HepG2 (cell line): ENCODE measurements around the gene KBTBD3. TPM values are rescaled to one million over a fixed set of nuclear protein-coding genes. Genes with fewer than 3 reads are reported as not detected.

ENCODE experiments used
- ATAC-seq: fragments of 200-7000 bp; cut with Tn5 transposase; 3 replicates; pipeline ENCODE4 v1.9.1; 2020; ENCODE audit warnings: mild to moderate bottlenecking, moderate library complexity
- BruUV-seq: library from RNA; stranded (reverse); fragments of 400-500 nt; replicated peaks from 2 replicates; lab custom pipeline; 2021; lab: Mats Ljungman, UMichigan
- CTCF ChIA-PET: fragments of 300-600 bp; formaldehyde crosslinking; extraction: SDS; loops from one replicate; lab custom pipeline; 2021; ENCODE audit warnings: low total read pairs, inconsistent platforms, low intra/inter-chr PET ratio; lab: Yijun Ruan, JAX
- POLR2A ChIA-PET: fragments of 350-600 bp; sonication (Branson Sonifier 250); formaldehyde crosslinking; loops from one replicate; lab custom pipeline; 2020; ENCODE audit warnings: antibody characterized with exemption, inconsistent platforms; lab: Yijun Ruan, JAX
- DNase-seq: peaks from one replicate; pipeline ENCODE4 v3.0.0-alpha.2; 2015; ENCODE audit warnings: low spot score
- FAIRE-seq: peaks from 3 replicates; lab custom pipeline; 2011; peaks lifted over from hg19 to GRCh38; lab: Jason Lieb, UNC
- H2AFZ ChIP-seq: one replicate; pipeline ENCODE4 v1.6.1; 2011; ENCODE audit warnings: low read length, inconsistent platforms
- H3K27ac ChIP-seq: fragments of 300-600 bp; 3 replicates; pipeline ENCODE4 v1.8.0; 2011; ENCODE audit warnings: mixed run types, mild to moderate bottlenecking, mixed read lengths, low read length, inconsistent platforms; ENCODE audit not compliant: insufficient read depth; ENCODE audit errors: extremely low read length
- H3K27me3 ChIP-seq, 2 experiments: fragments of 200-600 bp in 1 of 2; 2 replicates in 1 of 2; 3 replicates in 1 of 2; pipeline versions ENCODE4 v1.6.0 to v1.8.0; 2011; ENCODE audit warnings: low read length in 2 of 2, mild to moderate bottlenecking in 2 of 2, moderate library complexity in 2 of 2, inconsistent platforms in 1 of 2; ENCODE audit not compliant: insufficient read depth in 2 of 2, control insufficient read depth in 1 of 2
- H3K36me3 ChIP-seq, 2 experiments: fragments of 200-600 bp in 1 of 2; replicated peaks in 1 of 2; 2 replicates in 1 of 2; 3 replicates in 1 of 2; pipeline versions ENCODE4 v1.5.1 to v1.8.0; 2011; ENCODE audit warnings: low read length in 2 of 2, inconsistent platforms in 1 of 2; ENCODE audit not compliant: insufficient read depth in 2 of 2, control insufficient read depth in 1 of 2
- H3K4me1 ChIP-seq: 2 replicates; pipeline ENCODE4 v1.5.1; 2012; ENCODE audit warnings: low read length, inconsistent platforms; ENCODE audit not compliant: insufficient read depth
- H3K4me2 ChIP-seq: 2 replicates; pipeline ENCODE4 v1.6.0; 2011; ENCODE audit warnings: low read depth, low read length, inconsistent platforms
- H3K4me3 ChIP-seq, 3 experiments: fragments of 200-600 bp in 1 of 3; sonication (generic), shearing (Covaris generic) in 1 of 3; replicated peaks in 1 of 3; 2 replicates each; pipeline ENCODE4 v1.5.1; 2011 to 2016; ENCODE audit warnings: low read length in 3 of 3, inconsistent platforms in 2 of 3, low read depth in 2 of 3, mild to moderate bottlenecking in 2 of 3, control low read depth in 1 of 3, mixed read lengths in 1 of 3; ENCODE audit not compliant: insufficient read depth in 1 of 3
- H3K79me2 ChIP-seq: one replicate; pipeline ENCODE4 v1.6.1; 2011; ENCODE audit warnings: low read length, inconsistent platforms; ENCODE audit not compliant: insufficient read depth
- H3K9ac ChIP-seq: 2 replicates; pipeline ENCODE4 v1.6.0; 2011; ENCODE audit warnings: mild to moderate bottlenecking, low read depth, low read length, inconsistent platforms; ENCODE audit not compliant: insufficient read depth
- H3K9me3 ChIP-seq: 2 replicates; pipeline ENCODE4 v1.5.1; 2012; ENCODE audit warnings: mild to moderate bottlenecking, low read length
- H4K20me1 ChIP-seq: 2 replicates; pipeline ENCODE4 v1.6.0; 2011; ENCODE audit warnings: inconsistent platforms, mild to moderate bottlenecking, low read length, moderate library complexity; ENCODE audit not compliant: insufficient read depth
- HOXA9 ChIP-seq: sonication (generic); formaldehyde crosslinking; IDR thresholded peaks from 2 replicates; pipeline ENCODE4 v1.8.1; 2022; ENCODE audit warnings: missing genetic modification reagents, mild to moderate bottlenecking, moderate library complexity, borderline replicate concordance
- JARID2 ChIP-seq: sonication (generic); formaldehyde crosslinking; IDR thresholded peaks from 2 replicates; pipeline ENCODE4 v1.8.1; 2023; ENCODE audit warnings: missing genetic modification reagents, inconsistent platforms; ENCODE audit not compliant: insufficient replicate concordance
- JUNB ChIP-seq: sonication (generic); formaldehyde crosslinking; IDR thresholded peaks from 2 replicates; pipeline ENCODE4 v1.8.0; 2022; ENCODE audit warnings: missing genetic modification reagents, mild to moderate bottlenecking, borderline replicate concordance
- STAG1 ChIP-seq: sonication (generic); formaldehyde crosslinking; IDR thresholded peaks from 2 replicates; pipeline ENCODE4 v1.4.0; 2020; ENCODE audit warnings: missing genetic modification reagents
- WGBS: methylation state at CpG from one replicate; pipeline ENCODE4 v1.1.6; 2017; ENCODE audit warnings: low lambda C conversion rate; 5-methylcytosine and 5-hydroxymethylcytosine counted together
- in situ Hi-C: cut with HindIII; loops from 2 replicates; pipeline ENCODE4 v1.10.0; 2017; ENCODE audit warnings: low pct_unique_long_range_greater_than_20kb; ENCODE audit not compliant: extremely low pct_ligation_motif_present
- intact Hi-C: fragments of 100-400 bp; cut with micrococcal nuclease; formaldehyde crosslinking; loops from one replicate; pipeline ENCODE4 v1.10.0; 2022; ENCODE audit not compliant: unreplicated experiment
- polyA plus RNA-seq, 8 experiments: library from polyadenylated mRNA; depleted of rRNA in 3 of 8; stranded (reverse) in 7 of 8; unstranded in 1 of 8; fragments of >200 nt; fragmentation: Illumina TruSeq in 4 of 8; extraction: Trizol in 4 of 8; gene quantifications; 2 replicates each; pipeline versions ENCODE4 v1.2.1 to v1.2.3, GENCODE V29; 2011 to 2016; ENCODE audit warnings: low read depth in 4 of 8, missing spikeins in 1 of 8, mixed read lengths in 1 of 8; ENCODE audit not compliant: insufficient read depth in 1 of 8
- total RNA-seq, 5 experiments: library from RNA; depleted of rRNA; stranded (reverse); fragments of >200 nt; fragmentation: Illumina TruSeq; extraction: Trizol; gene quantifications; 2 replicates each; pipeline ENCODE4 v1.2.3, GENCODE V29; 2016; ENCODE audit warnings: low read depth in 1 of 5
- TF ChIP-seq, protein P1 (sequence below): sonication (generic); formaldehyde crosslinking; IDR thresholded peaks from 2 replicates; pipeline ENCODE4 v1.4.0; 2020; ENCODE audit warnings: mild to moderate bottlenecking, missing genetic modification reagents
- TF ChIP-seq, protein P2 (sequence below): sonication (generic); formaldehyde crosslinking; IDR thresholded peaks from 2 replicates; pipeline ENCODE4 v1.4.0; 2020; ENCODE audit warnings: missing genetic modification reagents

The KBTBD3 gene
- total and polyA plus RNA-seq, 2 of the 13 experiments (the other 11 are each of a cell fraction or from before 2014, with no cell fraction given), result 1.8 to 7.4 TPM

DNA sequence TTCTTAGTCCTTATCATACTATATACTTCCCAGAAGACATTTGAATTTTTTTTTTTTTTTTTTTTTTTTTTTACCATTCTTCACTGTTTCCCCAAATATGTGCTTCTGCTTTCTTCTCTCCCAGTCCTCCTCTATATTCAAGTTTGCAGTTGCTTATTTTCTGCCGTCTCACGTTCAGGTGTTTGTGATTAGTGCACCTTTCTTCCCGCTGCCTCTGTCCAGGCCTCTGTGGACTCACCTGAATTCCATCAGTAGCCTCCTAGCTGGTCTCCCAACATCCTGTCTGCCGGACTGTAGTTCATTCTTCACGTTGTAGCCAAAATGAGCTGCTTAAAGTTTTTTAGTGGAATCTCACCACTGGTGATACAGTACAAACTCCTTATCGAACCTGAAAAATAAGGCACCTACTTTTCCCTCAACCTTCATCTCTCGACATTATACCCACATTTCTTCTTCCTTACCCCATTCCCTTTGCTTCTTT lies 54.3 kb downstream of the KBTBD3 start:
- no peaks in the 10 kb centered on the region for H3K36me3 ChIP-seq
- H3K27me3 ChIP-seq, result no peaks in the 10 kb centered on the region
- CTCF ChIA-PET, result no interaction called here
- no peak for ATAC-seq
- no peaks in the 10 kb centered on the region for H3K9me3 ChIP-seq
- peak overlapping the region; percentile 85 for H2AFZ ChIP-seq
- intact Hi-C loops, result loop anchor here (1.0 to 5.0 kb wide), 2 partner anchors 54 to 1061 kb away; partner anchors contain the start of genes AASDHPPT and KBTBD3
- WGBS, result 61% methylated on average over 7 of the region's 7 CpGs
- no peak overlapping the region; the same call in 1 of the 2 replicates for H3K9ac ChIP-seq
- POLR2A ChIA-PET, result interaction anchor here (1.6 kb wide), 1 partner anchor 54 kb away, joined by 9 read pairs; the partner anchor contains the start of genes AASDHPPT and KBTBD3
- TSS peak; percentile 50 for BruUV-seq
- no peak for FAIRE-seq
- in situ Hi-C loops, result loop anchor here (5.0 kb wide), 1 partner anchor 54 kb away; the partner anchor contains the start of genes AASDHPPT and KBTBD3
- DNase-seq, result no peak
- TF ChIP-seq JARID2 (CRISPR knock-in tag) (no peak), STAG1 (CRISPR knock-in tag) (no peak), JUNB (no peak), HOXA9 (CRISPR knock-in tag) (no peak)
- TF ChIP-seq, protein P1, sequence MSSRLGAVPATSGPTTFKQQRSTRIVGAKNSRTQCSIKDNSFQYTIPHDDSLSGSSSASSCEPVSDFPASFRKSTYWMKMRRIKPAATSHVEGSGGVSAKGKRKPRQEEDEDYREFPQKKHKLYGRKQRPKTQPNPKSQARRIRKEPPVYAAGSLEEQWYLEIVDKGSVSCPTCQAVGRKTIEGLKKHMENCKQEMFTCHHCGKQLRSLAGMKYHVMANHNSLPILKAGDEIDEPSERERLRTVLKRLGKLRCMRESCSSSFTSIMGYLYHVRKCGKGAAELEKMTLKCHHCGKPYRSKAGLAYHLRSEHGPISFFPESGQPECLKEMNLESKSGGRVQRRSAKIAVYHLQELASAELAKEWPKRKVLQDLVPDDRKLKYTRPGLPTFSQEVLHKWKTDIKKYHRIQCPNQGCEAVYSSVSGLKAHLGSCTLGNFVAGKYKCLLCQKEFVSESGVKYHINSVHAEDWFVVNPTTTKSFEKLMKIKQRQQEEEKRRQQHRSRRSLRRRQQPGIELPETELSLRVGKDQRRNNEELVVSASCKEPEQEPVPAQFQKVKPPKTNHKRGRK (CRISPR knock-in tag), result 0 out of 2 replicates have a peak, but pooled peaks have one; percentile 34
- TF ChIP-seq, protein P2, sequence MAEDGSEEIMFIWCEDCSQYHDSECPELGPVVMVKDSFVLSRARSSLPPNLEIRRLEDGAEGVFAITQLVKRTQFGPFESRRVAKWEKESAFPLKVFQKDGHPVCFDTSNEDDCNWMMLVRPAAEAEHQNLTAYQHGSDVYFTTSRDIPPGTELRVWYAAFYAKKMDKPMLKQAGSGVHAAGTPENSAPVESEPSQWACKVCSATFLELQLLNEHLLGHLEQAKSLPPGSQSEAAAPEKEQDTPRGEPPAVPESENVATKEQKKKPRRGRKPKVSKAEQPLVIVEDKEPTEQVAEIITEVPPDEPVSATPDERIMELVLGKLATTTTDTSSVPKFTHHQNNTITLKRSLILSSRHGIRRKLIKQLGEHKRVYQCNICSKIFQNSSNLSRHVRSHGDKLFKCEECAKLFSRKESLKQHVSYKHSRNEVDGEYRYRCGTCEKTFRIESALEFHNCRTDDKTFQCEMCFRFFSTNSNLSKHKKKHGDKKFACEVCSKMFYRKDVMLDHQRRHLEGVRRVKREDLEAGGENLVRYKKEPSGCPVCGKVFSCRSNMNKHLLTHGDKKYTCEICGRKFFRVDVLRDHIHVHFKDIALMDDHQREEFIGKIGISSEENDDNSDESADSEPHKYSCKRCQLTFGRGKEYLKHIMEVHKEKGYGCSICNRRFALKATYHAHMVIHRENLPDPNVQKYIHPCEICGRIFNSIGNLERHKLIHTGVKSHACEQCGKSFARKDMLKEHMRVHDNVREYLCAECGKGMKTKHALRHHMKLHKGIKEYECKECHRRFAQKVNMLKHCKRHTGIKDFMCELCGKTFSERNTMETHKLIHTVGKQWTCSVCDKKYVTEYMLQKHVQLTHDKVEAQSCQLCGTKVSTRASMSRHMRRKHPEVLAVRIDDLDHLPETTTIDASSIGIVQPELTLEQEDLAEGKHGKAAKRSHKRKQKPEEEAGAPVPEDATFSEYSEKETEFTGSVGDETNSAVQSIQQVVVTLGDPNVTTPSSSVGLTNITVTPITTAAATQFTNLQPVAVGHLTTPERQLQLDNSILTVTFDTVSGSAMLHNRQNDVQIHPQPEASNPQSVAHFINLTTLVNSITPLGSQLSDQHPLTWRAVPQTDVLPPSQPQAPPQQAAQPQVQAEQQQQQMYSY (CRISPR knock-in tag), result no peak
- H3K4me2 ChIP-seq, result peak overlapping the region; percentile 71
- no peaks in the 10 kb centered on the region for H4K20me1 ChIP-seq
- peaks cover 9% of the 10 kb centered on the region for H3K79me2 ChIP-seq
- H3K4me1 ChIP-seq, result peaks cover 28% of the 10 kb centered on the region
- H3K4me3 ChIP-seq, result peak overlapping the region; percentile 48 to 74 (median 73); a peak in 5 of 6 replicates
- no peak overlapping the region for H3K27ac ChIP-seq
